IMR-90 (cell line): ENCODE data around the gene S100A8.

Source experiments
- BHLHE40 ChIP-seq: fragments of 150-350 bp; IDR thresholded peaks from 2 replicates; pipeline ENCODE4 v1.6.1; 2016; ENCODE audit warnings: mild to moderate bottlenecking, low read depth, low read length
- CEBPB ChIP-seq: IDR thresholded peaks from 2 replicates; pipeline ENCODE4 v1.6.1; 2012; ENCODE audit warnings: low read depth, low read length, improper control_type of control experiment
- CHD1 ChIP-seq: IDR thresholded peaks from 2 replicates; pipeline ENCODE4 v1.6.1; 2012; ENCODE audit warnings: low read depth, low read length, improper control_type of control experiment
- FOS ChIP-seq: fragments of 150-350 bp; IDR thresholded peaks from 2 replicates; pipeline ENCODE4 v1.6.1; 2016; ENCODE audit warnings: low read depth, low read length
- MAFK ChIP-seq: IDR thresholded peaks from 2 replicates; pipeline ENCODE4 v1.6.1; 2012; ENCODE audit warnings: low read depth, low read length, improper control_type of control experiment
- MAZ ChIP-seq: IDR thresholded peaks from 2 replicates; pipeline ENCODE4 v1.6.1; 2012; ENCODE audit warnings: low read depth, mild to moderate bottlenecking, low read length, improper control_type of control experiment, moderate library complexity, borderline replicate concordance
- MXI1 ChIP-seq: IDR thresholded peaks from 2 replicates; pipeline ENCODE4 v1.6.1; 2012; ENCODE audit warnings: low read depth, mild to moderate bottlenecking, low read length, moderate library complexity, borderline replicate concordance
- NFE2L2 ChIP-seq: fragments of 150-350 bp; IDR thresholded peaks from 2 replicates; pipeline ENCODE4 v1.6.1; 2016; ENCODE audit warnings: low read depth, mild to moderate bottlenecking, low read length
- POLR2A ChIP-seq: IDR thresholded peaks from 2 replicates; pipeline ENCODE4 v1.6.1; 2012; ENCODE audit warnings: mild to moderate bottlenecking, low read depth, low read length
- RAD21 ChIP-seq: IDR thresholded peaks from 2 replicates; pipeline ENCODE4 v1.6.1; 2012; ENCODE audit warnings: low read length, improper control_type of control experiment
- RCOR1 ChIP-seq: IDR thresholded peaks from 2 replicates; pipeline ENCODE4 v1.6.1; 2012; ENCODE audit warnings: mild to moderate bottlenecking, low read length, improper control_type of control experiment; ENCODE audit not compliant: insufficient replicate concordance
- RFX5 ChIP-seq: IDR thresholded peaks from 2 replicates; pipeline ENCODE4 v1.8.0; 2012; ENCODE audit warnings: low read depth, mild to moderate bottlenecking, low read length, moderate library complexity
- TF ChIP-seq, protein P1 (sequence below): conservative IDR thresholded peaks from 2 replicates; pipeline ENCODE4 v1.5.1; 2012; ENCODE audit warnings: mild to moderate bottlenecking, low read depth, low read length, improper control_type of control experiment
- TF ChIP-seq, protein P2 (sequence below): fragments of 150-350 bp; IDR thresholded peaks from 2 replicates; pipeline ENCODE4 v1.6.1; 2017; ENCODE audit warnings: mild to moderate bottlenecking, antibody characterized with exemption, low read length, low read depth

GRCh38 chr1:153372571-153372970 is 18.3 kb downstream of the S100A8 start:
- TF ChIP-seq, protein P1, sequence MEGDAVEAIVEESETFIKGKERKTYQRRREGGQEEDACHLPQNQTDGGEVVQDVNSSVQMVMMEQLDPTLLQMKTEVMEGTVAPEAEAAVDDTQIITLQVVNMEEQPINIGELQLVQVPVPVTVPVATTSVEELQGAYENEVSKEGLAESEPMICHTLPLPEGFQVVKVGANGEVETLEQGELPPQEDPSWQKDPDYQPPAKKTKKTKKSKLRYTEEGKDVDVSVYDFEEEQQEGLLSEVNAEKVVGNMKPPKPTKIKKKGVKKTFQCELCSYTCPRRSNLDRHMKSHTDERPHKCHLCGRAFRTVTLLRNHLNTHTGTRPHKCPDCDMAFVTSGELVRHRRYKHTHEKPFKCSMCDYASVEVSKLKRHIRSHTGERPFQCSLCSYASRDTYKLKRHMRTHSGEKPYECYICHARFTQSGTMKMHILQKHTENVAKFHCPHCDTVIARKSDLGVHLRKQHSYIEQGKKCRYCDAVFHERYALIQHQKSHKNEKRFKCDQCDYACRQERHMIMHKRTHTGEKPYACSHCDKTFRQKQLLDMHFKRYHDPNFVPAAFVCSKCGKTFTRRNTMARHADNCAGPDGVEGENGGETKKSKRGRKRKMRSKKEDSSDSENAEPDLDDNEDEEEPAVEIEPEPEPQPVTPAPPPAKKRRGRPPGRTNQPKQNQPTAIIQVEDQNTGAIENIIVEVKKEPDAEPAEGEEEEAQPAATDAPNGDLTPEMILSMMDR, result no peak
- TF ChIP-seq POLR2A, result no peak
- TF ChIP-seq MAFK, result no peak
- TF ChIP-seq CHD1, result no peak
- no peak for TF ChIP-seq RAD21
- TF ChIP-seq, protein P2, sequence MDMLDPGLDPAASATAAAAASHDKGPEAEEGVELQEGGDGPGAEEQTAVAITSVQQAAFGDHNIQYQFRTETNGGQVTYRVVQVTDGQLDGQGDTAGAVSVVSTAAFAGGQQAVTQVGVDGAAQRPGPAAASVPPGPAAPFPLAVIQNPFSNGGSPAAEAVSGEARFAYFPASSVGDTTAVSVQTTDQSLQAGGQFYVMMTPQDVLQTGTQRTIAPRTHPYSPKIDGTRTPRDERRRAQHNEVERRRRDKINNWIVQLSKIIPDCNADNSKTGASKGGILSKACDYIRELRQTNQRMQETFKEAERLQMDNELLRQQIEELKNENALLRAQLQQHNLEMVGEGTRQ, result no peak
- TF ChIP-seq MXI1, result no peak
- no peak for TF ChIP-seq NFE2L2
- TF ChIP-seq FOS, result no peak
- no peak for TF ChIP-seq MAZ
- TF ChIP-seq BHLHE40, result no peak
- TF ChIP-seq RCOR1, result no peak
- TF ChIP-seq RFX5, result no peak
- no peak for TF ChIP-seq CEBPB
